ENCODE data around the gene MVB12B.

The MVB12B gene

DNA sequence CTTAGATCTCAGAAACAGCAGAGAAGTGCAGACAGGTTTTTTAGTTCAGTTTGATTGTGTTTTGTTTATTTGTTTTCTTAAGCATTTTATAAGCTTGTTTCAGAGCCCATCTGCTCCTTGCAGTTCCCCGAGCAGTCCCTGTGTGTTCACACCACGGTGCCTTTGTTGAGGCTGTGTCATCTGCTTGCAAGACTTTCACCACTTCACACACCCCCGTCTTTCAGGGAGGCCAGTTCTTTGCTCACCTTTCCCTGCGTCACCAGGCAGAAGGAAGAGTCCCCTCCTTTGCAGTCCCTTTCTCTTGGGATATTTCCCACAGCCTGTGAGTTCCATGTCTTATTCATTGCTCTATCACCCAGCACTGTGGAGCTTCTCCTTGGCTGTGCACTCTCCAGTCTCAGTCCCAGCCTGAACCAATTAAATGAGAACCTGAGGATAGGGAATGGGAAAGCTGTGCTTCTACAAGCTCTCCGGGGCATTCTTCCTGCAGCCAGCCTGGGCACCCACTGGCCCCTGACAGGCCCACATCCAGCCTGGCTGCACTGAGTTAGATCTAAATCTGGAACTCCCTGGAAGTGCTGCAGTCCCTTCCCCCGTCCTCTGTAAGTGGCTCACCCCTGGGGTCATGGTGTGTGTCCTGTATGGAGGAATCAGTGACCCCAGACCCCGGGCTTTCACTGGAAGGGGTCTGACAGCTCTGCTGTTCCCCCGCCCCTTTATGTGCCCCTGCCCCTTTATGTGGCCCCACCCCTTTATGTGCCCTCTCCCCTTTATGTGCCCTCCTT is 5.5 kb downstream of the MVB12B start:
- no peak for DNase-seq (ENCODE audit: low read depth)

DNA sequence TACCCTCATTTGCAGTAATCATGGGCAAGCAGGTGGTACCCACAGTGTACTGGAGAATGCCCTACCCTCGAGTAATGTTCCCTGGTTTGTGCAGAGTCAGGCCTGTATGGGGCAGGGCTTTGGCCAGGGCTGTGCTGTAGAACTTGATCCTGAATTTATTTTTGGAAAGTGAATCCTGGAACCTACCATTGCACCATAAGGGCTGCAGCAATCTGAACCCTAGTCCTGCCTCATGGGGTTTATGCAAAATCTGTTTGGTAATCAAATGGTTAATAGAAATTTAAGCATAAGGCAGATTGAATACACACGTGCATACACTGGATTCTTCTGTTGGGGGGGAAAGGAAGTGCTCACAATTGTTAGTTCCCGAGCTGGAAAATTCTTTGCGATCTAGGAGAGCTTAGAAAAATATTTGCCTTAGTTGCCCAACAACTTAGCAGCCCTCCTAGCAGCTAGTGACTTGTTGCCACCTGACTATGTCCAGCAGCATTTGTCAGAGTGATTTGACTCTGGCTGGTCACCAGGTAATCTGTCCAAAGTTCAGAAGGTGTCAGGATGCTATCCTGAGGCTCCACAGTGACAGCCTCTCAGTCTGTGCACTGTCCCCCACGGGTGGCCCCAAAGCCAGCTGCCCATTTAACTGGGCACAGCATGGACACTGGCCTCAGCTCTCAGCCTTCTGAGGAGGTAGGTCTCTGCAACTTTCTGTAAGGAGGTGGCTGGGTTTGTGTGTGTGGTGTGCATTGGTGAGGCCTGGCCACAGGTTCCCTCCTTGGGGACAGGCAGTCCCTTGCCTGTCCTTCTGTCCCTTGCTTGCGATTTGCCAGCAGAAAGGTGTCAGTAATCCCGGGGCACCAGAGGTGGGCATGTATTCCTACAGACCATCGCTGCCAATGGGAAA is 8.3 kb downstream of the MVB12B start:
- DNase-seq (ENCODE audit: low read depth): no peak

DNA sequence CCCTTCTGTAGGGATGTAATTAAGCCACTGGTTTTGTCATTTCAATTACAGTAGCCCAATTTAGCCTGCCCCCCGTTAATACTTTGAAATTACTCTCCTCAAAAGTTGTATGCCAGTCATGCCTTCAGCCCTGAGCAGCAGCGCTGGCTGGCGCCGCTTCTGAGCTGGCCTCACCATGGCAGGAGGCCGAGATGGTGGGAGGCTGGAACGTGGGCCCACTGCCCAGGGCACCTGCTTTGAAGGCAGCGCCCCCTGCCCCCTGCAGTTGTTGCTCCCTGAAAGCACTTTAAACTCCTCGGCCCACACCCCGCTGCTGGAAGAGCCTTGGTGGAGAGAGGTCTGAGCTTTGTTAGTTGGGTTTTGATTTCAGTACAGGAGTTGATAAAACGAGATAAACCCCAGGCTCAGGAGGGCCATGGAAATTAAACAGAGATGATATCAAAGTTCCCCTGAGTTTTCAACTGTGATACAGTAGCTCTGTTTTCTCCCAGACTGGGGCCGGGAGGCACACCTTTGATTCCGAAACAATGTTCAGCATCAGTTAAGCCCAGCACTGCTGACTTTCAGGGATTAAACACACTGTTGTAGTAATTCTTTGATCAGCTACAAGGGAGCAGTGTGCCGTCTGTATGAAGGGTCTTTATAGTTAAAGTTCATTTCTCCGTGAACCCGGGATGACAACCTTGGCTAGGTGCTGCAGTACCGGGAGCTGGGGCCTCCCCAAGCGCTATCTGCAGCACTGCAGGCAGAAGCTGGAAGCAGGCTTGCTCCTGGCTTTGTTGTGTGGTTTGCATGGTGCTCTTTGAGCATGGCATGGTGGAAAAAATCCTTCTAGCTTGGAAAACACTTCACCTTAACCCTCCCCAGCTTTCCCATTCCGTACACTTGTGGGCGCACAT is 9.5 kb downstream of the MVB12B start:
- no peak for DNase-seq (ENCODE audit: low read depth)

DNA sequence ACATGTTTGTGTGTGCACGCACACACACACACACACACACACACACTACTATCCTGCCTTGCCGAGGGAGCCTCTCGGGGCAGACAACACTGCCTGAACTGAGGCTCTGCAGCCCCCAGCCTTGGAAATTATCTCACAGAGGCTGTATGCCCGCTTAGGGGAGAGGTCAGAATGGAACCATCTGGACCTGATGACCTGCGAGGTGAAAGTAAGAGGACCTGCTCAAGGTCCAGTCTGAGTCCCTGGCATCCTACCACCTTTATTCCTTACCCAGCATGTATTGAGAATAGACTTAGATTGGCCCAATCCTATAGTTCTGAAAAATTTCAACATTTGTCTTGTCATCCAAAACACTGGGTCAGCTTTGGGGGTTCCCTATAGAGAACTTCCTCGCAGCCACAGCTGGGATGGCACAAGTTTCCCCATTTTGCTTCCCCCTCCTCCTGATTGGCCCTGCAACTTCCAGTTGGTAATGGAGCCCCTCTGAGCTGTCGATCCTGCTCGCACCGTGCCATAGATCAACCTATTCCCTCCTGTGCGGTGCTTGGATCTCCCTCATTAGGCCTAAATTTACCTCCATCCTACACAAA is 10.2 kb downstream of the MVB12B start:
- DNase-seq (ENCODE audit: low read depth): no peak

DNA sequence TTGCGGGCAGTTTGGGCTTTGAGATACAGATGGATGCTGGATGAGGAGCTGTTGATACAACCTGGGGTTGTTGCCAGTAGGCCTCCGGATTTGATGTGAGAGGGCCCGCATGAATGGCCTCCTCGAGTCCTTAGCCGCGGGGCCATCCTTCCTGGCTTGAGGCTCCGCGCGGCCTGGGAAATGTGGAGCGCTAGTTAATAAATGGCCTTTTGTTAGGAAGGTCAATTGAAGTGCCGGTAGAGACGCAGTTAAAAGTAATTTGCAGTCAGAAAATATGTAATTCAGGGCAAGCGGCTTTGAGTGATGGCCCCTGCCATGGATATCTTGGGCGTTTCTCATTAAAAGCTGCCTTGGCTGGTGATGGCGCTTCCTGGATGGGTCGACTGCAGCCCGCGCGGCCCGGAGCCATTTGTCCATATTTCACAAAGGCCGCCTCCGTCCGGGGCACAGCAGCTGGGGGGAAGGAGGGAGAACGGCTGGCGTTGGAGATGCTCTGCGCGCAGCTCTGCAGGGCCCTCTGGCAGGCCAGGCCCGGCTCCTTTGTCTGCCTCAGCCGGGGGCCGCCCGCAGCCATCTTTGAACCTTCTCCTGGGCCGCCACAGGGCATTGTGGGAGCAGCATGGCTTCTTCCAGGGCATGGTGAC is 11.2 kb downstream of the MVB12B start:
- DNase-seq (ENCODE audit: low read depth): no peak

DNA sequence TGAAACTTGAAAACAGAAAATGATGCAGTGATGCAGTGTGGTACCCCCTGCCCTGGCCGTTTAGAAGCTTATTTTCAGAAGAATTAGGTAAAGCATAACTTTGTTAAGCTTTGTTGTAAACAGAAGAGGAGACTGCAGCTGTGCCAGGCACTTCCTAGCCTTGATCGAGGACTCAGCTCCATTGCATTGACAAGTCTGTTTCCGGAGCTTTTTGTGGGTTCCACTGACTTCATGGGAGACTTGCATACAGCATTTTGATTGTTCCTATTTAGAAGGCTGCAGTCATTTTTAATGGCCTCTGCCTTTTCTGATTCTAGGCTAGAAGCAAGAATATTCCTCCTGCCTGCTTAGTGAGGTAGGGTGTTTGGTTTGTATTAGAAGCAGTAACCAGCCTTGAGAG is 12.3 kb downstream of the MVB12B start:
- DNase-seq (ENCODE audit: low read depth): no peak

DNA sequence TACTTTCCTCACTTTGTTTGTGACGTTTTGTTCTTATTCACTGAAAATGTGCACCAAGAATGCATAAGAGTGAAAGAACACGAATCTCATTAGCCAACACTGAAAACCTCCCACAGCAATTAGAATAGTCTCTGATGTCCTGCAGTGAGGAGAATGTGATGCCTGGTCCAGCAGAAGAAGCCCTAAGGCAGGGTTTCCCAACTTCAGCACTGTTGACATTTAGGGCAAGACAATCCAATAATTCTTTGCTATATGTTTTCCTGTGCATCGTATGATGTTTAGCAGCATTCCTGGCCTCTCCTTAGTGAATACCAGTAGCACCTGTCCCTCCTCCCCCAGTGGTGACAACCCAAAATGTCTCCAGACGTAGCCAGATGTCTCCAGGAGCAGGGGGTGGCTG is 14.8 kb downstream of the MVB12B start:
- DNase-seq (ENCODE audit: low read depth): no peak

DNA sequence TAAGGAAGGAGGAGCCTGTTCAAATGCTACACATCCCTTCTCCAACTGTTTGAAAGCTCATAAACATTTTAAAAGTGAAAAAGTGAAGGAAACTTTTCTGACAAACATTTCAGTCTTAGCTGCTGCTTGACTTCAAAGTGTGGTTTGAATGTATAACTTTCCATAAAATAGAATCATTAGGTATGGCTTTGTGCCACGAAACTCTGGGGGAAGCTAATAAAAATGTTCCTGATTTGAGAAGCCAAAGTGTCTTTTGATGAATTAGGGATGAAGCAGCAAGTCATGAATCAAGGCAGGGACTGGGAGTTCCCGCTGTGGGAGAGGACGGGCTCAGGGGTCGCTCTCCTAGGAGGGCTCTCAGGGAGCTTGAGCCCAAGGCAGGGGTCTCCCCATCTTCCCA is 15.3 kb downstream of the MVB12B start:
- DNase-seq (ENCODE audit: low read depth): no peak

DNA sequence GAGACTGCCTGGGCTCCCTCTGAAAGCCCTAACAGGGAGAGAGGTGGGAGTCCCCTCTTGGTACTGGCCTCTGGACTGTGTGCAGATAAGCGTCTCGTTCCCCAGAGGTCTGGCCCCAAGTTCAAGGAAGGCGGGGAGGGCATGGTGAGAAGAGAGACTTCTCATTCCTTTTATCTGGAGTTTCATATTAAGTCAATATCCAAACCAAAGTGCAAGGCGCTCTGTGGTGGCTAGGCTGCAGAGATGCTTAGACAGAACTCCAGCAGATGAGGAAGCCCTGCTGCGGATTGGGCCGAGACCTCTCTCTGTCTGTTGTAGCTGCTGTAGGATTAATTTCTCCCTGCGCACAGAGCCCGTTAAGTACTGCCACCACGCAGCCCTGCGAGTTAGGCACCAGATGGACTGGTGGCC is 16.0 kb downstream of the MVB12B start:
- DNase-seq (ENCODE audit: low read depth): no peak

DNA sequence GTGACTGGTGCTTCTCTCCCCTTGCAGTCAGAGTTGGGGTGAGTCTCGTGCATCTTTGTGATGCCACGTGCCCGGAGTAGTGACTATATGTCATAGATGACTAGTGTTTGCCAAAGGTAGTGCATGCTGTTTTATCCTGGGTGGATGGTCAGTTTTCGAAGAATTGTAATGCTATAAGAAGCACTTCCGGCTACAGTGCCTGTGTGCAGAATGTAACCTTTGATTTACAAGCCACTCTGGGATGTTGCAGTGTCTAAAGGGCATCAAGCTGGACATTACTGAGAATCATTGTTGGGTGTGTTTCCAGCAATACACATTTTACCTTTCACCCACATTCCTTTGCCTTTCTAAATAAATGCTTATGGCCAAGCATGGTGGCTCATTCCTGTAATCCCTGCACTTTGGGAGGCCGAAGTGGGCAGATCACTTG is 16.7 kb downstream of the MVB12B start:
- DNase-seq (ENCODE audit: low read depth): no peak

DNA sequence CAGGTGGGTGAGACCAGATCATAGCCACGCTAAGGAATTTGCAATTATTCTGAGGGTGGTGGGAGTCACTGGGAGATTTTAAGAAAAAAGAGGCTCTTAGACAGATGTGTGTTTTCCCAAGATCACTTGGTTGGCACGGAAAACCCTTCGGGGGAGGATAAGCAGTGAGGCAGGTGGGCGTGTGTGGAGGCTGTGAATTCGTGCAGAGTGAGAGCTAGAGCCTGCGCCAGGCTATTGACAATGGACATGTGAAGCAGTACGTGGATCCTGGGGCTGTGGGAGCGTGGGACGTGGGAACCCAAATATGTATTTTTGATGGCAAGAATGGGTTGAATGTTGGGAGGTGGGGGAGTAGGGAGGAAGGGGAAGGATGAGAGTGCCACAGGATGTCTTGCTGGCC is 19.4 kb downstream of the MVB12B start:
- no peak for DNase-seq (ENCODE audit: low read depth)

DNA sequence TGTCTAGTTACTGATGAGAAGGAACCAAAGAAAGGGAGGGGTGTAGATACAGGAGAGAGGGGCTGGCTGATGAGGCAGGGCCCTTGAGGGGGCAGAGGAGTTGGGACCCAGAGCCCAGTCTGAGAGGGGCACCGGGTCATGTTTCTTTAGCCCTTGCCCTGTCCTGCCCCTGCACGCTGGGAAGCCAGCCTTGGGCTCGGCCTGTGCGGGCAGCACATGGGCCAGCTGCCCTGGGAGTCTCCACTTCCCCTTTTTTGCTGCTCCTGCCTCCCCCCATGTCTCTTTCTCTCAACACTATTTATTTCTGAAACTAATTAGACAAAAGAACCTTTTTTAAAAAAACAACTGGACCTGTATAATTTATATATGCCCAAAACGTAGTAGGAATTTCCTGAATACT is 20.5 kb downstream of the MVB12B start:
- no peak for DNase-seq (ENCODE audit: low read depth)

DNA sequence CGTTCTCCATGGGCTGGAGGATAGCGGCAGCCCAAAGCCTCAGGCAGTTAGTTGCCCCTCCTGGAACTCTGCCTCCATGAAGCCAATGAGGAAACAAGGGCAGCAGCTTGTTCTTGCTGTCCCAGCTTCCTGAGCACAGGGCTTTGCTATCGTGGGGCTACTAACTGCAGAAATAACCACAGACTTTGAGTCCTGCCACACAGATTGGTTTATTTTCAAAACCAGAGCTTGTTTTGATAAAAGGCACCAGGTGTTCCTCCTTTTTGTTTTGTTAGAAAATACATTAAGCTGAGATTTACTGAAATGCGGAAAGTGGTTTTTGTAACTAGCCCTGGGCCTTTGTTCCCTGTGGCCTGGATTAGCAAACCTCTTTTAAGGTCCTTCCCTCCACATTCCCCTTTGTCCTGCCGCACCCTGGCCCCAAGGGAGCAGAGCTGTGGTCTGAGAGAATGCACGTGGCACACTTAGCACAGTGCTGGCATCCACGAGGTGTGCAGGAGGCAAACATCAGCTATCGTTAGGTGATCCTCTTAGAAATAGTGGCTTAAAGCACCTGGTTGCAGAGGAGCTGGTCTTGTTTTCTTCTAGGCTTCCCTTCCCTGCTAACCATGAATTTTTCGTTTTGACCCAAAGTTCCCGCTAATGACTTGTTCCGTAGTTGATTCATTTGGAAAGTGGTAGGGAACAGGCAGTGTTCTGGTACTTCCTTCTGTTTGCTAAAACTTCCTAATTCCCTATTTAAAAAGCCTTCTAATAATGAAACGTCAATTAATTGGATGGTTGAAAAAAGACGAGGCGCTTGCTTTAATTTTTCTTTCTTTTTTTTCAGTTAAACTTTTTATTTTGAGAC is 21.5 kb downstream of the MVB12B start:
- no peak for DNase-seq (ENCODE audit: low read depth)

DNA sequence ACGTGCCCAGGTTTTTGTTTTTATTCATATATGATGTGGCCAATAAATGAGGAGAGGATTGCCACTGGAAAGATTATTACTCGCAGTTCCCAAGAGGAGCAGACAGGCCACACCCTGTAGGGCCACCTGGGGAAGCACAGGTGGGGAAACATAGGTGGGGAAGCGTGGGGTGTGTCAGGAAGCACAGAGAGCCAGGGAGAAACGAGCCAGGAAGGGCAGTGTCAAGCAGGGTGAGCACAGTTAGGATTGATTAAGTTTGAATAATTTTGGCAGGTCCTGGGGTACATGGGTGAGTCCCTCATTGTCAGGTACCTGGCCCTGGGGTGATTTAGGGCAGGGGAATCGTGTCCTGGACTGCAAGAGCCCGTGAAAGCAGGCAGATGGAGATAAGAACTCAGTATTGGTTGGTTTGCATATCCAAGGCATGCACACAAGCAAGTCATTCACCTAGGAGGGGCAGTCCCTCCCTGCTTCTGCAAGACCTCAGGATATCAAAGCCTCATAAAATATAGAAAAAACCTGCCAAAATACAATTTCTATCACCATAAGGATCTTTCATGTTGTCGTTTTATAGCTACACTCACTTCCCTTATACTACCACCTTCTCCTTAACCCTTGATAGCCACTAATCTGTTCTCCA is 22.4 kb downstream of the MVB12B start:
- DNase-seq (ENCODE audit: low read depth): no peak

DNA sequence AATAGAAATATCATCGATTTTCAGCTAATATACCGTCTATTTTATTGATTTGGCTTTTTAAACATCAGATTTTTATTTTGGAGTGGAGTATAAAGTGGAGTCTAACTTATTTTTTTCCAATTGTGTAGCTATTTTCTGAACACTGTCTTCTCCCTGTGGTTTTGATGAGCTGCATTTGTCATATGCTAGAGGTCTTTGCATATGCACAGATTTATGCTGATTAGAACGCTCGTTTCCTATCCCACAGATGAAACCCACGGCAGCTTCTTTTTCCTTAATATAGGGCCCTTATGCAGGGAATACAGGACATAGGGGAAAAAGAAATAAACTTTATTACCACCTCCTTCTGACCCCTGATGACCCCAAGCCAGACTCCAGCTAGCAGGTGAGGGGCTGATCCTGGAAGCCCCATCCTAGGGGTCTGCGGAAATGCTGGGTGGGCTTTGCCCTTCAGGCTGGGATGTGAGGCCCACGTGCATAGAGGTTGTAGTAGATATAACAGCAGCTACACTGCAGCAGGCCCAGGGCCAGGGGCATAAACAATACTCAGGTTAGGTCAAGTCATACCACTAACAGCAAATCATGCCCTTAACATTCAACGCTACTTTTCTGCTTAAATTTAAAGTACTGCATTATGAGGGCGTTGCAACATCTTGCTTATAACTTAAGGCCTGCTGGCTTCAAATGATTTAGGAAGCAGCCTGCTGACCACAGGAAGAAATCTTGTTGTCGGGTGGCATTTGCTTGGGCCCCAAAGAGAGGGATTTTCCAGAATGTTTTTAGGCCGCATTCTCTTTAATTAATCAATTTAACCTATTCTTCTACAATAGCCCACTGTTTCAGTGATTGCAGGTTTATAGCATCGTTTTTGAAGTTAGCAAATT is 28.5 kb downstream of the MVB12B start:
- no peak for DNase-seq (ENCODE audit: low read depth)

DNA sequence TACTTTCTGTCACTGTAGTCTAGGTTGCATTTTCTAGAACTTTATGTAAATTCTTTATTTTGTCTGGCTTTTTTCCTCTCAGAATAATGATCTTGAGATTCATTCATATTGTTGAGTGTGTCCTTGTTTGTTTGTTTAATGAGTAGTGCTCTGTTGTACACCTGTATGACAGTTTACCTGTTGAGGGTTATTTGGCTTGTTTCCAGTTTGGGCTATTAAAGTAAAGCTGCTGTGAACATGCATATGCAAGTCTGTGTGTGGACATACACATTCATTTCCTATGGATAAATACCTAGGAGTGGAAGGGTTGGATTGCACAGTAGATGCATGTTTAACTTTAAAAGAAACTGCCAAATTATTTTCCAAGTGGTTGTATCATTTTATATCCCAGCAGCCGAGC is 30.4 kb downstream of the MVB12B start:
- no peak for DNase-seq (ENCODE audit: low read depth)

DNA sequence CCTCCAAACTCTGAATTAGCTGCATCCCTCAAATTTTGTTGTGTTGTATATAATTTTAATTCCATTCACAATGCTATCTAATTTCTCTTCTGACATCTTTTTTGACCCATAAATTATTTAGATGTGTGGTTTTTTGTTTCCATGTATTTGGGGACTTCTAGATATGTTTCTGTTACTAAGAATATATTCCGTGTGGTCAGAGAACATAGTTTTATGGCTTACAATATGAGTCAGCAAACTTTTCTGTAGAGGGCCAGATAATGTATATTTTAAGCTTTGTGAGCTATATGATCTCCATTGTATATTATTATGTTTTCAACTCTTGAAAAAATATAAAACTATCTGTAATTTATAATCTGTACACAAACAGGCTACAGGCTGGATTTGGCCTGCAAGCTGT is 33.4 kb downstream of the MVB12B start:
- no peak for DNase-seq (ENCODE audit: low read depth)

DNA sequence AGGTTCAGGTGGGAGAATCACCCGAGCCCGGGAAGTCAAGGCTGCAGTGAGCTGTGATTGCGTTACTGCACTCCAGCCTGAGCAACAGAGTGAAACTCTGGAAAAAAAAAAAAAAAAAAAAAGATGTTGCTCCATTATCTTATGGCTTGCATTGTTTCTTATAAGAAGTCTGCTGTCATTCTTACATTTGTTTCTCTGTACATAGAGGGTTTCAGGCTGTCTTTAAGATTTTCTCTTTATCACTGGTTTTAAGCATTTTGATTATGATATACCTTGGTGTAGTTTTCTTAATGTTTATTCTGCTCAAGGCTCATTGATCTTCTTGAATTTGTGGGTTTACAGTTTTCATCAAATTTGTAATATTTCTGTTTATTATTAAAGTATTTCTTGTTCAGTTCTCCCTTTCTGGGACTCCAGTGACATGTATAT is 35.2 kb downstream of the MVB12B start:
- no peak for DNase-seq (ENCODE audit: low read depth)

DNA sequence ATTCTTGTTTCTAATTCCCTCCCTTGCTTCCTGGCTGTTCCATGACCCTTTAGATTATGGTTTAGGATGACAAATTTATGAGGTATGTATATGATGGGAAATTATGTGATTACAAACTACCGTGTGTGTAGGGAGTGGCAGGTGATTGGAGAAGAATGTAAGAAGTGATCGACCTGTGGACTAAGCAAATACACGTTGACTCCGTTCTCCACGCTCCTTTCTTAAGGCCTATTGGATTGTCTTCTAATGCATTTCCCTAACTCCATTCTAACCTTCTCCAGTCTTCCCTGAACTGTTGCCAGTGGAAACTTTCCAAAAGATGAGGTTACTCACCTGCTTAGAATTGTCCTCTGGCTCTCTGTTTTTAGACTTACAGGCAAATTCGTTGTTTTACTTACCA is 36.6 kb downstream of the MVB12B start:
- no peak for DNase-seq (ENCODE audit: low read depth)

All from activated gamma-delta T cell treated with anti-CD3 and anti-CD28 coated beads, Interleukin-2, amount 50 U/mL, for 16 hours (primary cell).